H9 (cell line): ENCODE measurements around the gene OTULIN. TPM values are rescaled to one million over a fixed set of nuclear protein-coding genes. Genes with fewer than 3 reads are reported as not detected.

Experiments used
- DNase-seq: peaks from one replicate; pipeline ENCODE4 v3.0.0-alpha.2; 2017
- H2AFZ ChIP-seq: one replicate; pipeline ENCODE4 v1.6.1; 2013; ENCODE audit warnings: mild to moderate bottlenecking, low read length, control low read depth, moderate library complexity
- H2AK5ac ChIP-seq: 2 replicates; pipeline ENCODE4 v1.6.1; 2013; ENCODE audit warnings: low read length, control low read depth, mixed read lengths; ENCODE audit not compliant: insufficient read length
- H2BK120ac ChIP-seq: one replicate; pipeline ENCODE4 v1.6.1; 2013; ENCODE audit warnings: low read depth, mild to moderate bottlenecking, low read length, control low read depth, inconsistent platforms; ENCODE audit not compliant: poor library complexity, severe bottlenecking
- H2BK12ac ChIP-seq: 2 replicates; pipeline ENCODE4 v1.6.1; 2013; ENCODE audit warnings: low read length, control low read depth, mixed read lengths, low read depth; ENCODE audit not compliant: insufficient read length
- H2BK15ac ChIP-seq: 2 replicates; pipeline ENCODE4 v1.6.1; 2013; ENCODE audit warnings: low read depth, low read length, control low read depth
- H2BK20ac ChIP-seq: one replicate; pipeline ENCODE4 v1.6.1; 2013; ENCODE audit warnings: low read depth, mild to moderate bottlenecking, low read length, control low read depth, inconsistent platforms; ENCODE audit not compliant: poor library complexity, severe bottlenecking
- H2BK5ac ChIP-seq: 2 replicates; pipeline ENCODE4 v1.6.1; 2013; ENCODE audit warnings: low read length, control low read depth, mixed read lengths; ENCODE audit not compliant: insufficient read length
- H3K14ac ChIP-seq: 2 replicates; pipeline ENCODE4 v1.6.1; 2013; ENCODE audit warnings: low read length, control low read depth; ENCODE audit not compliant: insufficient read depth
- H3K18ac ChIP-seq: 2 replicates; pipeline ENCODE4 v1.6.1; 2013; ENCODE audit warnings: low read depth, mild to moderate bottlenecking, mixed read lengths, low read length, control low read depth; ENCODE audit not compliant: insufficient read length
- H3K23ac ChIP-seq: 2 replicates; pipeline ENCODE4 v1.6.1; 2013; ENCODE audit warnings: low read length, control low read depth, mixed read lengths, low read depth; ENCODE audit not compliant: insufficient read length
- H3K23me2 ChIP-seq: 2 replicates; pipeline ENCODE4 v1.6.1; 2013; ENCODE audit warnings: low read depth, mild to moderate bottlenecking, mixed read lengths, low read length, control low read depth; ENCODE audit not compliant: insufficient read length, poor library complexity, severe bottlenecking
- H3K27ac ChIP-seq: 2 replicates; pipeline ENCODE4 v1.5.1; 2013; ENCODE audit warnings: low read length, control low read depth, mixed read lengths, low read depth; ENCODE audit not compliant: insufficient read length
- H3K27me3 ChIP-seq: 2 replicates; pipeline ENCODE4 v1.6.1; 2013; ENCODE audit warnings: low read length, control low read depth, inconsistent platforms; ENCODE audit not compliant: insufficient read depth
- H3K4ac ChIP-seq: 2 replicates; pipeline ENCODE4 v1.6.1; 2013; ENCODE audit warnings: low read depth, mild to moderate bottlenecking, control low read depth, inconsistent platforms, low read length, moderate library complexity
- H3K4me1 ChIP-seq: 2 replicates; pipeline ENCODE4 v1.6.1; 2013; ENCODE audit warnings: low read length, control low read depth, inconsistent platforms; ENCODE audit not compliant: insufficient read depth
- H3K4me2 ChIP-seq: 2 replicates; pipeline ENCODE4 v1.6.1; 2013; ENCODE audit warnings: low read length, control low read depth, mixed read lengths; ENCODE audit not compliant: insufficient read length, insufficient read depth
- H3K56ac ChIP-seq: 2 replicates; pipeline ENCODE4 v1.6.1; 2013; ENCODE audit warnings: low read depth, mild to moderate bottlenecking, mixed read lengths, low read length, control low read depth; ENCODE audit not compliant: insufficient read length
- H3K79me1 ChIP-seq: 2 replicates; pipeline ENCODE4 v1.6.1; 2013; ENCODE audit warnings: low read depth, mild to moderate bottlenecking, moderate library complexity, low read length, control low read depth, inconsistent platforms; ENCODE audit not compliant: insufficient read depth, poor library complexity, severe bottlenecking
- H3K79me2 ChIP-seq: 2 replicates; pipeline ENCODE4 v1.6.1; 2013; ENCODE audit warnings: low read length, control low read depth, inconsistent platforms; ENCODE audit not compliant: insufficient read depth
- H3K9ac ChIP-seq: 2 replicates; pipeline ENCODE4 v1.6.1; 2013; ENCODE audit warnings: low read length, control low read depth, mixed read lengths; ENCODE audit not compliant: insufficient read length; ENCODE audit errors: extremely low read depth
- H3K9me3 ChIP-seq: one replicate; pipeline ENCODE4 v1.6.1; 2013; ENCODE audit warnings: low read depth, low read length, inconsistent platforms; ENCODE audit not compliant: control insufficient read depth
- H3T11ph ChIP-seq: one replicate; pipeline ENCODE4 v1.6.1; 2013; ENCODE audit warnings: mild to moderate bottlenecking, low read length, control low read depth, inconsistent platforms
- H4K20me1 ChIP-seq: one replicate; pipeline ENCODE4 v1.6.1; 2013; ENCODE audit not compliant: control insufficient read depth, insufficient read length, insufficient read depth
- H4K5ac ChIP-seq: 2 replicates; pipeline ENCODE4 v1.6.1; 2013; ENCODE audit warnings: low read depth, mild to moderate bottlenecking, mixed read lengths, low read length, control low read depth; ENCODE audit not compliant: insufficient read length
- H4K8ac ChIP-seq: replicated peaks from 2 replicates; pipeline ENCODE4 v1.6.1; 2013; ENCODE audit warnings: low read length, control low read depth, mixed read lengths, low read depth; ENCODE audit not compliant: insufficient read length
- H4K91ac ChIP-seq: 2 replicates; pipeline ENCODE4 v1.6.1; 2013; ENCODE audit warnings: low read depth, mild to moderate bottlenecking, moderate library complexity, mixed read lengths, low read length, control low read depth; ENCODE audit not compliant: insufficient read length
- H3K27ac Mint-ChIP-seq, 3 experiments: 2 replicates in 2 of 3; 3 replicates in 1 of 3; pipeline ENCODE4 v1.8.0; 2020 to 2021; ENCODE audit warnings: mixed read lengths in 3 of 3, mild to moderate bottlenecking in 1 of 3, moderate library complexity in 1 of 3
- H3K27me3 Mint-ChIP-seq: 2 replicates; pipeline ENCODE4 v1.8.0; 2021; ENCODE audit warnings: low read depth, mild to moderate bottlenecking, moderate library complexity, mixed read lengths
- H3K36me3 Mint-ChIP-seq, 3 experiments: 2 replicates in 2 of 3; 3 replicates in 1 of 3; pipeline ENCODE4 v1.8.0; 2020 to 2021; ENCODE audit warnings: low read depth in 3 of 3, mixed read lengths in 3 of 3; ENCODE audit not compliant: insufficient read depth in 1 of 3
- H3K4me1 Mint-ChIP-seq, 2 experiments: 2 replicates each; pipeline ENCODE4 v1.8.0; 2020; ENCODE audit warnings: mixed read lengths in 2 of 2
- H3K4me3 Mint-ChIP-seq, 2 experiments: 2 replicates in 1 of 2; 3 replicates in 1 of 2; pipeline ENCODE4 v1.8.0; 2020 to 2021; ENCODE audit warnings: mild to moderate bottlenecking in 2 of 2, mixed read lengths in 2 of 2, moderate library complexity in 1 of 2
- H3K9me3 Mint-ChIP-seq, 2 experiments: 2 replicates in 1 of 2; 3 replicates in 1 of 2; pipeline ENCODE4 v1.8.0; 2020; ENCODE audit warnings: mild to moderate bottlenecking in 2 of 2, mixed read lengths in 2 of 2, moderate library complexity in 1 of 2
- CTCF ChIP-seq: fragments of 200-600 bp; sonication (generic); conservative IDR thresholded peaks from 3 replicates; pipeline ENCODE4 v1.8.0; 2021; ENCODE audit warnings: antibody characterized with exemption, mild to moderate bottlenecking
- WGBS: extraction: QIAGEN DNeasy Blood & Tissue Kit; methylation state at CpG from one replicate; pipeline ENCODE4 v1.1.7; 2013; ENCODE audit warnings: missing lambda C conversion rate, low lambda C conversion rate, mixed read lengths; ENCODE audit not compliant: insufficient read length; ENCODE audit errors: extremely low coverage; 5-methylcytosine and 5-hydroxymethylcytosine counted together
- total RNA-seq: library from RNA; stranded (reverse); gene quantifications from 2 replicates; pipeline ENCODE4 v1.2.1, GENCODE V29; 2021

OTULIN gene
- total RNA-seq, 1 experiment from 2014 or later: 35.8 TPM

- Histone ChIP-seq H2BK15ac (no peak overlapping the region), H3K79me2 (no peaks in the 10 kb centered on the region), H2BK12ac (no peak overlapping the region), H2BK20ac (no peak overlapping the region), H4K8ac (no peak overlapping the region), H4K91ac (no peak overlapping the region), H3T11ph (no peak overlapping the region), H2AK5ac (no peak overlapping the region), H3K9me3 (no peaks in the 10 kb centered on the region), H3K23me2 (no peaks in the 10 kb centered on the region), H3K4me1 (no peaks in the 10 kb centered on the region), H4K20me1 (no peaks in the 10 kb centered on the region), H3K9ac (no peak overlapping the region), H3K4me2 (no peak overlapping the region), H3K27me3 (no peaks in the 10 kb centered on the region), H3K27ac (no peak overlapping the region), H2BK120ac (no peak overlapping the region), H3K14ac (no peak overlapping the region), H3K56ac (no peak overlapping the region), H2BK5ac (no peak overlapping the region), H3K79me1 (no peaks in the 10 kb centered on the region), H3K4ac (no peak overlapping the region), H4K5ac (no peak overlapping the region), H2AFZ (no peak overlapping the region), H3K23ac (no peak overlapping the region), H3K18ac (no peak overlapping the region)
- DNase-seq: no peak
- Mint-ChIP-seq H3K4me3 (no peak overlapping the region), H3K27ac (no peak overlapping the region), H3K9me3 (peaks cover 0 to 8% of the 10 kb centered on the region in 2 experiments; a peak in 2 of 5 replicates), H3K4me1 (no peaks in the 10 kb centered on the region), H3K36me3 (peaks cover 20 to 59% (median 50%) of the 10 kb centered on the region in 3 experiments; a peak in 6 of 7 replicates), H3K27me3 (no peaks in the 10 kb centered on the region)
- no peak for TF ChIP-seq CTCF
- WGBS: no CpG with 5 or more reads among the region's 5 CpGs
Observed at GRCh38 chr5:14708551-14708950, 44.0 kb downstream of the OTULIN start.
